Renal cortex interstitium (tissue), 11 donors: ENCODE measurements around the gene MDGA2. TPM values are rescaled to one million over a fixed set of nuclear protein-coding genes. Genes with fewer than 3 reads are reported as not detected.
A peak's percentile ranks its signal among the peaks of the same experiment; 100 is the strongest.

ENCODE experiments used
- DNase-seq, 11 donors: peaks; one replicate each; pipeline ENCODE4 v3.0.0-alpha.2; 2013; ENCODE audit warnings: low read depth in 9 of 11, low spot score in 4 of 11; ENCODE audit errors: extremely low read depth in 1 of 11
- polyA plus RNA-seq, 3 donors: library from polyadenylated mRNA; unstranded; fragments of 120-200 nt; gene quantifications; one replicate each; pipeline ENCODE4 v1.2.1, GENCODE V29; 2013; ENCODE audit not compliant: insufficient read length in 3 of 3

MDGA2 gene
- polyA plus RNA-seq, 3 donors = 2.0 to 2.9 (median 2.3) TPM

GRCh38 chr14:47520382-47520781 is 155.0 kb downstream of the MDGA2 start:
- DNase-seq = no peak

GRCh38 chr14:47511829-47512228 is 163.6 kb downstream of the MDGA2 start:
- no peak for DNase-seq

GRCh38 chr14:47509957-47510356 is 165.4 kb downstream of the MDGA2 start:
- DNase-seq = no peak

GRCh38 chr14:47507861-47508260 is 167.5 kb downstream of the MDGA2 start:
- DNase-seq = no peak

DNA sequence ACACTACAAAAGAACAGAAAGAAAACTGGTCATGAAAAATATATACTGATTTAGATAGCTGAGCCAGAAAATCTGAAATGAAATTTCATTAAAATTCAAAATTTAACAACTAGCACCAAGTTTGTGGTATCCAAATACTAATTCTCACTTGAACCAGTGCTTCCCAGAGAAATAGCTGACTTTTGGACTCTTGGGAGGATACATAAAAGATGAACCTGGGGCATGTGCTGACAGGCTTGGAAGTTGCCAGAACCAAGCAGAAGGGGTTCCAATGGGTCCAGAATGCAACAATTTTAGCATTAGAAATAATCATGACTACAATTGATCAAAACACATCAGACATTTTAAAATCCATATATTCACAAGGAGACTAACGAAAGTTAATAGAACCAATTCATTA is 175.0 kb downstream of the MDGA2 start:
- DNase-seq = no peak

GRCh38 chr14:47490766-47491165 is 184.6 kb downstream of the MDGA2 start:
- DNase-seq = no peak

DNA sequence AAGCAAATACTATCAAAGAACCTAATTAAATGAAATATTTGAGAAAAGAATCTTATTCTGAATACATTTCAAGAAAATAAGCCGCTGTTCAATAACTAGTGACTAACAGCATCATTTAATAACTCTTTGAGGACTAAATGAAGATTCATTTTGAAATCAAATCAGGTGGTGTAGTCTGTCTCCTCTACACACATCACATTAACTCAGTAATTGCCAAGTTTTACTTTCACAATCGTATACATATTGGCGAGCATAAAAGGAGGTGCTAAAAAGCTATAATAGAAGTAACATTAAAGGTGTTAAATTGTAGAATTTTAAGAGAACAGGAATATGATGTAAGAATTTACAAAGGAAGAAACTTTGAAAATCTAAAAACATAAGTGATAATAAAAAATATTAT is 185.1 kb downstream of the MDGA2 start:
- no peak for DNase-seq

- no peak for DNase-seq
These were observed 190.0 kb downstream of the MDGA2 start for GRCh38 chr14:47485421-47485820.

- no peak for DNase-seq
These were observed 192.0 kb downstream of the MDGA2 start for GRCh38 chr14:47483449-47483848.

- no peak for DNase-seq
These were observed 204.3 kb downstream of the MDGA2 start for GRCh38 chr14:47471075-47471474.

- peak in 1 of 11 donors; percentile 2 for DNase-seq
These were observed 208.5 kb downstream of the MDGA2 start for GRCh38 chr14:47466916-47467315.

DNA sequence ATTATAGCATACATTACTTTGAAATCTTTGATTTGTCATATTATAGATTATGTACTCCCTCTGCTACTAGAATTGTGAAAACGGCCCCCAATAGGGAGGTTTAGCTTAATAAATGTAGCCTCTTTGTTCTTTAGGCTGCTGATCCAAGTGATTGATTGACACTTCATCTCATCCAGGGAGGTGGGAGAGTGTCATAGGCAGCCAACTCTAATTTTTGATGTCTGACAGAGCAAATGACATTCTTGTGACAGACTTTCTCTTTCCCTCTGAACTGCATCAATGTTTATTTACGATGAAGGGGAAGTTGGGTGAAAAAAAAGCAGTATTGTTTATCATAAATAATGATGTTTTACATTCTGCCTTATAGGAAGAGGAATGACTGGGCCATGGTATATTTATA is 221.4 kb downstream of the MDGA2 start:
- no peak for DNase-seq

GRCh38 chr14:47447076-47447475 is 228.3 kb downstream of the MDGA2 start:
- DNase-seq = no peak

DNA sequence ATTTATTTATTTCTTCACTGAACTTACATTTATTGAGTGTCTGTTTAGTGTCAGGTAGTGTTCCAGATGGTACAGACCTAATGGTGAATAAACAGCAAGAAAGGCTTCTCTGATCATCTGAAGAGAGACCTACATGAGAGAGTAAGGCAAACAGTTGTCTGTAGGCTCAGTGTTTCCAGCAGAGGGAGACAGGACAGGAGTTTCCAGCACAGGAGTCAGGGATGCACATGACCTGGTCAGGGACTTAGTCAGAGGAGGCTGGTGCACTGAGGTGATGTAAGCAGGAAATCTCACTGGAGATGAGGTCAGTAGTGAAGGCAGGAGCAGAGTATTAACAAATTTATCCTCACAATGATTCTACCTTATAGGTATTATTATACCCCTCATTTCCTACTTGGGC is 233.2 kb downstream of the MDGA2 start:
- no peak for DNase-seq

GRCh38 chr14:47439953-47440352 is 235.5 kb downstream of the MDGA2 start:
- DNase-seq = no peak

GRCh38 chr14:47438650-47439140 is 236.7 kb downstream of the MDGA2 start:
- DNase-seq = peak in 4 of 11 donors; percentile 5 to 17 (median 10)

- no peak for DNase-seq
These were observed 240.0 kb downstream of the MDGA2 start for GRCh38 chr14:47435331-47435965.

GRCh38 chr14:47427629-47428028 is 247.8 kb downstream of the MDGA2 start:
- DNase-seq = no peak

GRCh38 chr14:47425302-47425701 is 250.1 kb downstream of the MDGA2 start:
- no peak for DNase-seq

- DNase-seq = no peak
These were observed 253.2 kb downstream of the MDGA2 start for GRCh38 chr14:47422191-47422590.

DNA sequence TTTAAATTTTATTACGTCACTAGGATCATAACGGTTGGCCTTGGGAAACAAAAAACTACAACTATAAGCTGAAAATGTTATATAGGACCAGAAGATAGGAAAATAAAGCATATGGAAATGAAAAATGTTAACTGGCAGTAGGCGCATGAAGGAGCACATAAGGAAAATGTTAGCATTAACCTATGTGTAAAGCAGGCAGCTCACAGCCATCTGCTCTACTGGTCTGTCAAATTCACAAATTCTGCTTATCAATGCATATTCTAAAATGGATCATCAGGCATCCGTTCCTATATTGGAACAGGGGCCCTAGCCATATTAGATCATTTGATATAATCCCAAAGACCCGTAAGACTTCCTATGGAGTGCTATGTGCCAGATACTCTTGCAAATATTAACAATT is 263.9 kb downstream of the MDGA2 start:
- no peak for DNase-seq
